Muscle of leg (tissue), 11 donors: Measurements from ENCODE around the gene TRMT112. TPM values are rescaled to one million over a fixed set of nuclear protein-coding genes. Genes with fewer than 3 reads are reported as not detected.

Source experiments
- DNase-seq: peaks from one replicate; pipeline ENCODE4 v3.0.0; 2013
- H3K27ac ChIP-seq: one replicate; pipeline ENCODE4 v1.5.1; 2013; ENCODE audit warnings: mild to moderate bottlenecking, low read length, control low read depth
- H3K27me3 ChIP-seq: one replicate; pipeline ENCODE4 v1.6.1; 2013; ENCODE audit warnings: low read length; ENCODE audit not compliant: control insufficient read depth, insufficient read depth
- H3K36me3 ChIP-seq: one replicate; pipeline ENCODE4 v1.6.1; 2013; ENCODE audit warnings: low read length; ENCODE audit not compliant: control insufficient read depth, insufficient read depth
- H3K4me1 ChIP-seq: one replicate; pipeline ENCODE4 v1.6.1; 2013; ENCODE audit warnings: low read length; ENCODE audit not compliant: control insufficient read depth, insufficient read depth
- H3K4me3 ChIP-seq: one replicate; pipeline ENCODE4 v1.5.1; 2013; ENCODE audit warnings: low read length, control low read depth
- H3K9me3 ChIP-seq: replicated peaks from 2 replicates; pipeline ENCODE4 v1.6.1; 2013; ENCODE audit warnings: low read depth, low read length; ENCODE audit not compliant: control insufficient read depth
- WGBS: methylation state at CpG from one replicate; pipeline ENCODE4 v1.1.5; 2013; ENCODE audit warnings: missing lambda C conversion rate; ENCODE audit not compliant: insufficient coverage; 5-methylcytosine and 5-hydroxymethylcytosine counted together
- polyA plus RNA-seq, 8 donors: library from polyadenylated mRNA; unstranded; fragments of 120-200 nt; gene quantifications; one replicate each; pipeline versions ENCODE4 v1.2.1 to v1.2.3, GENCODE V29; 2013; ENCODE audit warnings: inconsistent platforms in 1 of 8, low replicate concordance in 1 of 8; ENCODE audit not compliant: insufficient read length in 8 of 8, insufficient read depth in 1 of 8
- total RNA-seq: library from RNA; stranded (reverse); fragments of 120-200 nt; gene quantifications from one replicate; pipeline ENCODE4 v1.2.4, GENCODE V29; 2013

TRMT112 gene
- total and polyA plus RNA-seq, 9 donors: 177 to 306 (median 197) TPM

GRCh38 chr11:64304316-64305072 lies 12.9 kb downstream of the TRMT112 start:
- Histone ChIP-seq H3K9me3 (no peaks in the 10 kb centered on the region), H3K4me3 (peak overlapping the region; percentile 57), H3K27ac (peak overlapping the region; percentile 96), H3K36me3 (peaks cover 4% of the 10 kb centered on the region), H3K27me3 (peaks cover 27% of the 10 kb centered on the region), H3K4me1 (peaks cover 34% of the 10 kb centered on the region)
- peak; percentile 90 for DNase-seq
- WGBS: under 1% methylated on average over 38 of the region's 46 CpGs

- H3K4me1 ChIP-seq: peaks cover 39% of the 10 kb centered on the region
- H3K9me3 ChIP-seq: no peaks in the 10 kb centered on the region
- H3K4me3 ChIP-seq: peak overlapping the region; percentile 57
- peaks cover 4% of the 10 kb centered on the region for H3K36me3 ChIP-seq
- peaks cover 33% of the 10 kb centered on the region for H3K27me3 ChIP-seq
- no peak for DNase-seq
- H3K27ac ChIP-seq: peak overlapping the region; percentile 96
- 47% methylated on average over 3 of the region's 5 CpGs for WGBS
These were observed 13.4 kb downstream of the TRMT112 start for GRCh38 chr11:64304032-64304315.

GRCh38 chr11:64303109-64304031 lies 14.0 kb downstream of the TRMT112 start:
- Histone ChIP-seq H3K4me1 (peaks cover 40% of the 10 kb centered on the region), H3K9me3 (no peaks in the 10 kb centered on the region), H3K4me3 (no peak overlapping the region), H3K27me3 (peaks cover 39% of the 10 kb centered on the region), H3K27ac (no peak overlapping the region), H3K36me3 (peaks cover 4% of the 10 kb centered on the region)
- DNase-seq: no peak
- WGBS: 82% methylated on average over 3 of the region's 13 CpGs

- no peak for DNase-seq
- WGBS: 3% methylated on average over 50 of the region's 54 CpGs
- H3K27ac ChIP-seq: no peak within 1 kb of the TSS
- H3K9me3 ChIP-seq: no peaks in the 10 kb centered on the region
- H3K36me3 ChIP-seq: no peaks in the 10 kb centered on the region
- peaks cover 29% of the 10 kb centered on the region for H3K4me1 ChIP-seq
- H3K4me3 ChIP-seq: no peak within 1 kb of the TSS
- peaks cover 72% of the 10 kb centered on the region for H3K27me3 ChIP-seq
These were observed 17.3 kb downstream of the TRMT112 start, which contains the start of gene CATSPERZ for GRCh38 chr11:64299847-64300648. TSS of gene CATSPERZ (plus strand) at chr11:64300358. CDS start at chr11:64300411, 53 bp downstream.

- no peaks in the 10 kb centered on the region for H3K36me3 ChIP-seq
- H3K27ac ChIP-seq: no peak overlapping the region
- WGBS: 2% methylated on average over 52 of the region's 60 CpGs
- no peak overlapping the region for H3K4me3 ChIP-seq
- H3K4me1 ChIP-seq: peaks cover 24% of the 10 kb centered on the region
- no peaks in the 10 kb centered on the region for H3K9me3 ChIP-seq
- peaks cover 80% of the 10 kb centered on the region for H3K27me3 ChIP-seq
- DNase-seq: peak; percentile 69
These were observed 18.2 kb downstream of the TRMT112 start for GRCh38 chr11:64298966-64299846.

GRCh38 chr11:64297699-64298358 lies 19.5 kb downstream of the TRMT112 start:
- 28% methylated on average over 17 of the region's 18 CpGs for WGBS
- peaks cover 94% of the 10 kb centered on the region for H3K27me3 ChIP-seq
- H3K27ac ChIP-seq: no peak overlapping the region
- H3K9me3 ChIP-seq: no peaks in the 10 kb centered on the region
- no peaks in the 10 kb centered on the region for H3K36me3 ChIP-seq
- no peak overlapping the region for H3K4me3 ChIP-seq
- H3K4me1 ChIP-seq: peaks cover 20% of the 10 kb centered on the region
- DNase-seq: no peak

- 3% methylated on average over 25 of the region's 34 CpGs for WGBS
- Histone ChIP-seq H3K4me1 (peaks cover 26% of the 10 kb centered on the region), H3K36me3 (no peaks in the 10 kb centered on the region), H3K4me3 (no peak overlapping the region), H3K27ac (no peak overlapping the region), H3K27me3 (peaks cover 100% of the 10 kb centered on the region), H3K9me3 (no peaks in the 10 kb centered on the region)
- DNase-seq: no peak
These were observed 20.3 kb downstream of the TRMT112 start for GRCh38 chr11:64296830-64297698.

GRCh38 chr11:64296236-64296635 lies 21.1 kb downstream of the TRMT112 start:
- H3K36me3 ChIP-seq: no peaks in the 10 kb centered on the region
- 0% methylated on average over 1 of the region's 1 CpG for WGBS
- H3K4me1 ChIP-seq: peaks cover 27% of the 10 kb centered on the region
- no peaks in the 10 kb centered on the region for H3K9me3 ChIP-seq
- no peak overlapping the region for H3K4me3 ChIP-seq
- peaks cover 97% of the 10 kb centered on the region for H3K27me3 ChIP-seq
- no peak for DNase-seq
- H3K27ac ChIP-seq: no peak overlapping the region
